ENCODE measurements around the gene SLC27A6.

The SLC27A6 gene

DNA sequence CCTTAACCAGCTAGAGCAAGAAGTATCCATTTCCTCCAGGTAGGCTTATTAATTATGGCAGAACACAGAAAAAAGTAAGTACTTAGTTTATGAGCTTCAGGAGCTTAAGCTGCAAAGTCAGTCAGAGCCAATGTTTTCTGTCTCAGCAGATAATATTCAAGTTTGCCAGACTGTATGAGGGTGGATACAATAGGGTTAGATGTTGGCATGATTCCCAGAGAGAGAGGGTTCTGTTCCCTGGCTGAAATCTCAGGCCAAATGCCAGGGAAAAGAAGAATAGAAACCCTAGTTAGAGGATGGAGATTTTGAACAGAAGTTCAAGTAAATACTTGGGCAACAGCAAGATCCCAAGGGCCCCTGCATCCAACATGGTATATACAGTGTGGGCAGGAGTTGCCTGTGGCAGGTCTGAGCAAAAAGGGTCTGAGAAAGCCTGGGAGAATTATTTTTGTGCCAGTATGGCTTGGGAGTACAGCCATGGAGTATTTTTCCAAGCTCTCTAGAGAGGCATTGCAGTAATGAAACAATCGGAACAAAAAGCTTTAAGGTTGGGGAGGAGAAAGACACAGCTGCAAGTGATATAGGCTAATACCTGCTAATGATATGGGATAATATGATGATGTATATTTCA is 98.3 kb downstream of the SLC27A6 start:
- TF ChIP-seq CTCF (IDR thresholded peaks at IDR 0.05; ENCODE audit: low read depth, low read length) = no peak
- peak; percentile 33 to 87 for DNase-seq (ENCODE audit: low read depth in 2 of 2)
- H3K4me3 ChIP-seq (replicated peaks in 1 of 2; ENCODE audit: low read depth in 2 of 2, low read length in 2 of 2) = no peak overlapping the region

- no peak overlapping the region for H3K4me3 ChIP-seq (replicated peaks in 1 of 2; ENCODE audit: low read depth in 2 of 2, low read length in 2 of 2)
- no peak for TF ChIP-seq CTCF (IDR thresholded peaks at IDR 0.05; ENCODE audit: low read depth, low read length)
- DNase-seq (ENCODE audit: low read depth in 2 of 2) = no peak
Observed at GRCh38 chr5:129065721-129066120, 100.4 kb downstream of the SLC27A6 start.

- DNase-seq (ENCODE audit: low read depth in 2 of 2) = no peak
- TF ChIP-seq CTCF (IDR thresholded peaks at IDR 0.05; ENCODE audit: low read depth, low read length) = no peak
- no peak overlapping the region for H3K4me3 ChIP-seq (replicated peaks in 1 of 2; ENCODE audit: low read depth in 2 of 2, low read length in 2 of 2)
Observed at GRCh38 chr5:129067745-129068144, 102.5 kb downstream of the SLC27A6 start.

- no peak for TF ChIP-seq CTCF (IDR thresholded peaks at IDR 0.05; ENCODE audit: low read depth, low read length)
- no peak overlapping the region for H3K4me3 ChIP-seq (replicated peaks in 1 of 2; ENCODE audit: low read depth in 2 of 2, low read length in 2 of 2)
- DNase-seq (ENCODE audit: low read depth in 2 of 2) = no peak
Observed at GRCh38 chr5:129069292-129069691, 104.0 kb downstream of the SLC27A6 start.

DNA sequence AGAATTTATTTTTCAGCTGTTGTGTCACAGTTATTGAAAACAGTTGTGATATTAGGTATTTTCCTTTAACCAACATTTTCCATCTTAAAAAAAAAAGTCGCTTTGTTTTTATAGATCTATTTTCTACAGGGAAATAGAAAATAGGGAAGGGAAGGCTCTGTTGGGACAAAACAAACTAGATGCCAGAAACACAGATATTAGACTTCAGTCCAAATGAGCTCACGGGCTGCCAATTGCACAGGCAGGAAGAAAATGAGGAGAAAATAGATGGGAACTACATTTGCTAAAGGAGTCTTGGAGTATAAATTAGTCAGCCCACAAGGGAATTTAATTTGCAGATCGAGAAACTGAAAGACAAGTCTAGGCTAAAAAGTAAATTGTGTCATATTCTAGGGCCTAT is 107.8 kb downstream of the SLC27A6 start:
- DNase-seq (ENCODE audit: low read depth in 2 of 2) = no peak
- no peak for TF ChIP-seq CTCF (IDR thresholded peaks at IDR 0.05; ENCODE audit: low read depth, low read length)
- H3K4me3 ChIP-seq (replicated peaks in 1 of 2; ENCODE audit: low read depth in 2 of 2, low read length in 2 of 2) = no peak overlapping the region

GRCh38 chr5:129074903-129075302 is 109.6 kb downstream of the SLC27A6 start:
- peak in 1 of 2 donors; percentile 18 for DNase-seq (ENCODE audit: low read depth in 2 of 2)
- TF ChIP-seq CTCF (IDR thresholded peaks at IDR 0.05; ENCODE audit: low read depth, low read length) = no peak
- H3K4me3 ChIP-seq (replicated peaks in 1 of 2; ENCODE audit: low read depth in 2 of 2, low read length in 2 of 2) = no peak overlapping the region
